ENCODE data around the gene ITFG1.

Gene ITFG1

DNA sequence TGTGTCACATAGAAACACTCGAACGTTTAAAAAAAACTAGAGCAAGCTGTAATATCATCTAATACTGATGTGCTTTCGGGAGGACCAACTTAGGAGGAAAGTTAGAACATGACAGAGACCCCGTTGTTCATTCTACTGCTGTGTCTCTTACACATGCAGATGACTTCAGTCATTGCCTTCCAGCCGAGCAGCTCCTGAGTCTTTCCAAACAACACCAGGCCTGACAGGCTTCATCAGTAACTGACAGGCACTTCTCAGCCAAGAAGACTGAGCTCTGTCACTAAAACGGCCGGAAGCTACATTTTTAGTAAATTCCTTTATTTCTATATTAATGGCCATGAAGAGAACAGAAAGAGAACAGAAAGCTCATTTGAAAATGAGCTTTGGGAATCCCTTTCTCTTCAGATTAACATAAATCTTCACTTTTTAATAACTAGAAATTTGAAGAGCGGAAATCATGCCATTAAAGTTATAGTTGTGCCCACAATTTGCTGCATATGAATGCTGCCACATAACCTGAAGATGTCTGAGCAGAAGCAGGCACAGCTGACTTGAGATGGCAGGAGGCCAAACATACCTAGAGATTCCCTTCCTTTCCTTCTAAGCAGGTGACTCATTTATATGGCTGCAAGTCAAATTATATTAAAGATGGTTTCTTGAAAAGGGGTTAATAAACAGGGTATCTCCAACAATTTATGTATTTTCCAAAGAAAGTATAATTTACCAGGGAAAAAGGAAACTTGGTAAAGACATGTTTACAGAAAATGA is 148.9 kb downstream of the ITFG1 start:
- peak; percentile 9 for DNase-seq (ENCODE audit: low read depth)
- no peak overlapping the region for H3K4me3 ChIP-seq (ENCODE audit: low read depth, low read length)

DNA sequence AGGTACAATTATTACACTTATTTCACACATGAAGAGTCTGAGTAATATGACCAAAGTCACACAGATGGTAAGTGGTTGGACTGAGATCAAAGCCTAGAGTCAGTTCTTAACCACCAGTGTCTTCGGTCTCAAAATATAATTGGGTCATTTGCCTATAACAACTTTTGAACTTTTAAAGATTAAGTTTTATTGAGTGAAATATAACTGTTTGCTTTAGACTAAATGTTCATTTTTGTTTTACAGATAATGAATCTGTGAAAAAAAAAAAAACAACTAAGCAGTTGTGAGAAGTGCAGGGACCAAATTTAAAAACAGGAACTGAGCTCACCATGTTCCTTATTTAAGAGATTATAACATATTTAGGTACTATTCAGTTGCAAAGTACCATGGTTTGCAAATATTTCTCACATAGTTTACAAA is 150.1 kb downstream of the ITFG1 start:
- no peak overlapping the region for H3K4me3 ChIP-seq (ENCODE audit: low read depth, low read length)
- no peak for TF ChIP-seq CTCF (IDR thresholded peaks at IDR 0.05; ENCODE audit: insufficient read depth, low read depth, low read length, missing control alignments)
- DNase-seq (ENCODE audit: low read depth), result peak; percentile 13

More for the DNA sequence above, 148.9 kb downstream of the ITFG1 start:
- no peak for TF ChIP-seq CTCF (IDR thresholded peaks at IDR 0.05; ENCODE audit: insufficient read depth, low read depth, low read length, missing control alignments)

DNA sequence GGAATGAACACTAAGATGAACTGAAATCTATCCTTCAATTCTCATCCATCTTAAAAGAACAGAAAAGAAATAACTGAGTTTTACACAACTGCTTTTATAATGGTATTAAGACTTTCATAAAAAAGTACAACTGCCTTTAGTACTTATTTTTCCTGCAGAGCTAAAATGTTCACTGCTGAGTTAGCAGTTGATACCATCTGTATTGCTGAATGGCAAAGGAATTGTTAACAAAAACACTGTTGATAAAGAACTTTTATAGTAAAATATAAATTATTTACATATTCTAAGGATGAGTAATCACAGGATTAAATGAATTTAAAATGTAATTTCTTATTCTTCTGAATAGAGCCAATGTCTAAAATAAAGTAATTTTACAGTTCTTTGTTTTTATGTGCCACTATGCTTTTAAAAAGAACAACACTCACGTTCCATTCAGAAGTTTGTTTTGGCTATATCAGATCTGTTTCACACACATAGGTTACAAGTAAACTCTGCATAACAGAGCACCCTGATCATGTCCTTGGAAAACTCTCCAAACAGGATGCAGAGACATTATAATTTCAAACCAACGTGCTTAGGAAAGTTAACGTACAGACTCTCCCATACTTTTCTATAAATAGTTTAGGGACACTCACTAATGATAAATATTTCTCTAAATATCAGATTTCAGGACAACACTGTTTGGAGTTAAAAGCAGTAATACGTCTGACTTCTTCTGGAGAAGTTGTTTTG is 151.1 kb downstream of the ITFG1 start:
- no peak overlapping the region for H3K4me3 ChIP-seq (ENCODE audit: low read depth, low read length)
- no peak for DNase-seq (ENCODE audit: low read depth)
- TF ChIP-seq CTCF (IDR thresholded peaks at IDR 0.05; ENCODE audit: insufficient read depth, low read depth, low read length, missing control alignments), result no peak

GRCh38 chr16:47308601-47309000 is 152.3 kb downstream of the ITFG1 start:
- TF ChIP-seq CTCF (IDR thresholded peaks at IDR 0.05; ENCODE audit: insufficient read depth, low read depth, low read length, missing control alignments), result no peak
- H3K4me3 ChIP-seq (ENCODE audit: low read depth, low read length), result no peak overlapping the region
- no peak for DNase-seq (ENCODE audit: low read depth)

DNA sequence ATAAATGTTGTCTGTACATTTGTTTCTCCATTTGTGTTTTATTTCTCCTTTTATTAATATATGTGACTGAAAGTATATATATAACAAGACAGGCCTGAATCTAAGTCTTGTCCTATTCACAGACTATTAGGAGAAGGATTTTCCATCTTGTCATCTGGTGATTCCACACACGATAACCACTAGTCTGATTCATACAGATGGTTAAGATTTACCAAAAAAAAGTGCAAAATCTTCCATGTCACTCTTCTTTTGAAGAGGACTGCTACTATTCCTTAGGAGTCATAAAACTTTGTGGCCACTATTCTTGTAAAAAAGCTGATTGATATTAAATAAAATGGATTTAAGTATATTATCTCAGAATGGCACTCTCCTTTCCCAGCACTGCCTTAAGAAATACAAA is 156.3 kb downstream of the ITFG1 start:
- no peak overlapping the region for H3K4me3 ChIP-seq (ENCODE audit: low read depth, low read length)
- no peak for DNase-seq (ENCODE audit: low read depth)
- TF ChIP-seq CTCF (IDR thresholded peaks at IDR 0.05; ENCODE audit: insufficient read depth, low read depth, low read length, missing control alignments), result no peak

DNA sequence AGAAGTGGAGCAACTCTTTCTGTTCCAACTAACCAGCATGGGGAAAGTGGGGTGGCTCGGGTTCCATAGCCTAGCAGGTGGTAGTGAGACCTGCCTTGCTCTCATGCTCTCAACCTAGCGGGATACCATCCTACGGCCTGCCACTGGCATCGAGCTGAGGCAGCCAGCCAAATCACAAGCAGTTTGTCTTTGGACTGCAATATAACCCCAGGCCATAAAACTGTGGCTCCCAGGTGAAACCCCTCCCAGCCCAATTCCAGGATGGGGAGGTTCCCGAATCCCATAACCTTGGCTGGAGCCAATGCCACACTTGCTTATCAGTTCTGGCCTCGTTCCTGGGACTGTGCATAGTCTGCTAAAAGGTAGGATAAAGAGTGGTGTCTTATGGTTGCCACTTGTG is 161.3 kb downstream of the ITFG1 start:
- TF ChIP-seq CTCF (IDR thresholded peaks at IDR 0.05; ENCODE audit: insufficient read depth, low read depth, low read length, missing control alignments), result no peak
- no peak for DNase-seq (ENCODE audit: low read depth)
- no peak overlapping the region for H3K4me3 ChIP-seq (ENCODE audit: low read depth, low read length)

Measured in GM12865 (cell line).